Hepatocyte (in vitro differentiated cells): Measurements from ENCODE around the gene HBG1.
"Not testable (repeated sequence)": the region's sequence is repeated elsewhere in the genome, so short reads cannot be mapped to it uniquely, and the experiment has no call there.

ENCODE experiments used
- CTCF ChIP-seq: fragments of 200-600 bp; sonication (generic); IDR thresholded peaks from 2 replicates; pipeline ENCODE4 v1.5.1; 2016; ENCODE audit warnings: antibody characterized with exemption, mild to moderate bottlenecking; ENCODE audit not compliant: poor library complexity
- EZH2phosphoT487 ChIP-seq: fragments of 200-600 bp; sonication (generic); IDR thresholded peaks from one replicate; pipeline ENCODE4 v1.6.1; 2018; ENCODE audit warnings: antibody characterized with exemption, mild to moderate bottlenecking, low read depth, moderate library complexity; ENCODE audit not compliant: unreplicated experiment, severe bottlenecking

- TF ChIP-seq EZH2phosphoT487, CTCF: not testable (repeated sequence)
These were observed 4.4 kb upstream of the HBG1 start for GRCh38 chr11:5254023-5254422.
